ENCODE data around the gene CCDC12. TPM values are rescaled to one million over a fixed set of nuclear protein-coding genes. Genes with fewer than 3 reads are reported as not detected.

Gene CCDC12
- total RNA-seq, 4 donors from 2014 or later: 43.2 to 60.6 (median 51.8) TPM

DNA sequence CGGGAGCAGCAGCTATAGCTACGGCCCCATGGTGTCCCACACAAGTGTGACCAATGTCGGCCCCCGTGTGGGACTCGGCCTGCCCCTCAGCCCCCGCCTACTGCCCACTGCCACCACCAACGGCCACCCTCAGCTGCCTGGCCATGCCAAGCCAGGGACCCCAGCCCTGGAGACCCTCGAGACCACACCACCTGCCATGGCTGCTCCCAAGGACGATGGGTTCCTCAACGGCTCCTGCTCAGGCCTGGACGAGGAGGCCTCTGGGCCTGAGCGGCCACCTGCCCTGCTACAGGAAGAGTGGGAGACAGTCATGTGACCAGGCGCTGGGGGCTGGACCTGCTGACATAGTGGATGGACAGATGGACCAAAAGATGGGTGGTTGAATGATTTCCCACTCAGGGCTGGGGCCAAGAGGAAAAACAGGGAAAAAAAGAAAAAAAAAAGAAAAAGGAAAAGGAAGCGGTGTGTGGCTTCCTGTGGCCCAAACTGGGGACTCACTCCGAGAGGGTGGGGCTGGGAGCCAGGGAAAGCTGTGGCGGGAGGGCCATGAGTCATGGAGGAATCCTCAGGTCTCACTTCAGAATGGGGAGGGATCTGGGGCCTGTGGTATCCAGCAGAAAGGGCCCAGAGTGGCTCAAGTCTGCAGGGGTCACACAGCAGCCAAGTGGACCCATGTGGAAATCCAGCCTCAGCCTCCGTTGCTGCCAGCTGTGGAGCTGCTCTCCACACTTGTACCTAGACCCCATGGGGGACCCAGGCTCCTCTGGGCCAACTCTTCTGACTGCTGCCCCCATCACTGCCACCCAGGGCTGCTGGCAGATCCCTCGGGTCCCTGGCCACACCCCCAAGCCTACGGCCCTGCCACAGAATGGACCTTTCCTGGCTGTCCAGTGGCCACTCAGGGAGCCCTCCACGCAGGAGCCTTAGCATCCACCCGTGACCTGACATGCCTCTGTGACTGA, 72.9 kb downstream of the CCDC12 start:
- TF ChIP-seq, protein P1, sequence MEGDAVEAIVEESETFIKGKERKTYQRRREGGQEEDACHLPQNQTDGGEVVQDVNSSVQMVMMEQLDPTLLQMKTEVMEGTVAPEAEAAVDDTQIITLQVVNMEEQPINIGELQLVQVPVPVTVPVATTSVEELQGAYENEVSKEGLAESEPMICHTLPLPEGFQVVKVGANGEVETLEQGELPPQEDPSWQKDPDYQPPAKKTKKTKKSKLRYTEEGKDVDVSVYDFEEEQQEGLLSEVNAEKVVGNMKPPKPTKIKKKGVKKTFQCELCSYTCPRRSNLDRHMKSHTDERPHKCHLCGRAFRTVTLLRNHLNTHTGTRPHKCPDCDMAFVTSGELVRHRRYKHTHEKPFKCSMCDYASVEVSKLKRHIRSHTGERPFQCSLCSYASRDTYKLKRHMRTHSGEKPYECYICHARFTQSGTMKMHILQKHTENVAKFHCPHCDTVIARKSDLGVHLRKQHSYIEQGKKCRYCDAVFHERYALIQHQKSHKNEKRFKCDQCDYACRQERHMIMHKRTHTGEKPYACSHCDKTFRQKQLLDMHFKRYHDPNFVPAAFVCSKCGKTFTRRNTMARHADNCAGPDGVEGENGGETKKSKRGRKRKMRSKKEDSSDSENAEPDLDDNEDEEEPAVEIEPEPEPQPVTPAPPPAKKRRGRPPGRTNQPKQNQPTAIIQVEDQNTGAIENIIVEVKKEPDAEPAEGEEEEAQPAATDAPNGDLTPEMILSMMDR (IDR thresholded peaks at IDR 0.05): no peak
- no peak for TF ChIP-seq POLR2A (IDR thresholded peaks at IDR 0.05)
- intact Hi-C loops (cut with DNase I): no loop called here
- Histone ChIP-seq H3K36me3 (no peaks in the 10 kb centered on the region), H3K4me3 (replicated peaks in 1 of 3) (no peak overlapping the region), H3K27ac (no peak overlapping the region), H3K4me1 (peaks cover 4 to 19% of the 10 kb centered on the region in 2 donors), H3K9me3 (no peaks in the 10 kb centered on the region), H3K27me3 (no peaks in the 10 kb centered on the region)
- whole genome bisulfite sequencing, 2 donors: 77 to 83% methylated on average over 7 to 21 of the region's 21 CpGs
- DNase-seq: no peak

DNA sequence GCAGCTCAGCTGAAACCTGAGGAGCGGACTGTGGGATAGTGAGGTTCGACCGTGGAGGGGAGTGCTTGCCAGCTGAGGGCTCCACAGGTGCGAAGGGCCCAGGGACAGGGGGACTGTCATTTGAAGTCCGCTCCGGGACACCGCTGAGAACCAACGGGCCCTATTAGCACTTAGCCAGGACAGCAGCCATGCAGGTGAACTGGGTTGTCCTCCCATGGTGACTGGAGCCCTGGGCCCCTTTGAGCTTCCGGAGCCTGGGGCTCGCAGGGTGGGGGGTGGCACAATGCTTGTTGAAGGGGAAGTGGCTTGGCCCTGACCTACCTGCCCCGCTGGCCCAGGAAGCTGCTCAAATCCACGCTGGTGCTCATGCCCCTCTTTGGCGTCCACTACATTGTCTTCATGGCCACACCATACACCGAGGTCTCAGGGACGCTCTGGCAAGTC, 74.3 kb downstream of the CCDC12 start:
- H3K4me1 ChIP-seq: peaks cover 0 to 15% of the 10 kb centered on the region in 2 donors
- DNase-seq: no peak
- no peaks in the 10 kb centered on the region for H3K9me3 ChIP-seq
- H3K27me3 ChIP-seq: no peaks in the 10 kb centered on the region
- 84 to 91% methylated on average over 13 to 14 of the region's 15 CpGs for WGBS, 2 donors
- intact Hi-C loops (cut with DNase I): no loop called here
- H3K27ac ChIP-seq: no peak overlapping the region
- H3K36me3 ChIP-seq: no peaks in the 10 kb centered on the region
- TF ChIP-seq, protein P1 (IDR thresholded peaks at IDR 0.05): no peak
- TF ChIP-seq POLR2A (IDR thresholded peaks at IDR 0.05): no peak
- H3K4me3 ChIP-seq (replicated peaks in 1 of 3): no peak overlapping the region

DNA sequence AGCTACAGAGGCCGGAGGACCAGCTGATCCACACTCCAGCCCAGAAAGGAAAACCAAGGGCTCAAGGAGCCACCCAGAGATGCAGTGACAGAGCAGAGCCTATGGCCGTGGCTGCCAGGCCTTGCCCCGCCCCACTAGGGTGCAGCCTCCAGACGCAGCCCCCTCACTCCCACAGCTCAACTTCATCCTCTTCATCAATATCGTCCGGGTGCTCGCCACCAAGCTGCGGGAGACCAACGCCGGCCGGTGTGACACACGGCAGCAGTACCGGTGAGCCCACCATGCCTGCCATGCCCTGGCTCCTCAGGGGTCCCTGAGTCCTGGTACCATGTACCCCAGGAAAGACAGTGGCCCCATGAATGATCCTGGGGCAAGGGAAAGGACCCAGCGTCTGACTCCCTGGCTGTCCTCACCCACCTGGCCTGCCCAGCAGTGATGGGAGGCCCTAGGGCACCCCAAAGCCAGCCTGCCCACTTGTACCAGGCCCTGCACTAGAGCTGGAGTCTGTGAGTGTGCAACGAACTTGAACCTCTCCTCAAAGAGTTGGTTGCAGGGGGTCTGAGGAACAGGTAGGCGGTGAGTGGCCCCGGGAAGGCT, 74.9 kb downstream of the CCDC12 start:
- no peaks in the 10 kb centered on the region for H3K9me3 ChIP-seq
- H3K36me3 ChIP-seq: no peaks in the 10 kb centered on the region
- TF ChIP-seq POLR2A (IDR thresholded peaks at IDR 0.05): no peak
- TF ChIP-seq, protein P1 (IDR thresholded peaks at IDR 0.05): no peak
- no peak for DNase-seq
- peaks cover 0 to 15% of the 10 kb centered on the region in 2 donors for H3K4me1 ChIP-seq
- intact Hi-C loops (cut with DNase I): no loop called here
- H3K27ac ChIP-seq: no peak overlapping the region
- no peak overlapping the region for H3K4me3 ChIP-seq (replicated peaks in 1 of 3)
- no peaks in the 10 kb centered on the region for H3K27me3 ChIP-seq
- WGBS, 2 donors: 89 to 93% methylated on average over 14 to 17 of the region's 17 CpGs

DNA sequence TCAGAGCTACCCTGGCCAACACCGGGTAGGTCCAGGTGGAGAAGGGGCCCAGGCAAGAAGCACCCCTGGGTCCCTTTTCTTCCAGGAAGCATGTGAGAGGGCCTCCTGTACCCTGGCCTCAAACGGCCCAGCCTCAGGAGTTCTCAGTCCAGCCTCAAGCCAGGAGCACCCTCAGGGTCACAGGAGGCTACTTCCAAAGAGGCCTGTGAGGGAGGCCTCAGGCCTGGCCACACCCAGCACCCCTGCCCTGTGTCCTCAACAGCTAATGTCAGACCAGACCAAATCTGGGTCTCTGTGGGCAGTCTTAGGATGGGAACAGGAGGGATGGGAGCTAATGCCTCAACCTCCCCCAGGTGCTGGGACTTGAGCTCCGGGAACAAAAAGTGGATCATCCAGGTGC, 75.5 kb downstream of the CCDC12 start:
- intact Hi-C loops (cut with DNase I): no loop called here

More for the DNA sequence above, 75.5 kb downstream of the CCDC12 start:
- Histone ChIP-seq H3K36me3 (no peaks in the 10 kb centered on the region), H3K4me3 (replicated peaks in 1 of 3) (no peak overlapping the region), H3K27me3 (no peaks in the 10 kb centered on the region), H3K9me3 (no peaks in the 10 kb centered on the region), H3K4me1 (peaks cover 0 to 15% of the 10 kb centered on the region in 2 donors), H3K27ac (no peak overlapping the region)
- TF ChIP-seq POLR2A (IDR thresholded peaks at IDR 0.05): no peak
- TF ChIP-seq, protein P1 (IDR thresholded peaks at IDR 0.05): no peak
- no peak for DNase-seq
- WGBS, 2 donors: 72 to 90% methylated on average over 2 to 3 of the region's 3 CpGs

All from thyroid gland (tissue), 4 donors.